ENCODE results near the gene NCR3LG1.

DNA sequence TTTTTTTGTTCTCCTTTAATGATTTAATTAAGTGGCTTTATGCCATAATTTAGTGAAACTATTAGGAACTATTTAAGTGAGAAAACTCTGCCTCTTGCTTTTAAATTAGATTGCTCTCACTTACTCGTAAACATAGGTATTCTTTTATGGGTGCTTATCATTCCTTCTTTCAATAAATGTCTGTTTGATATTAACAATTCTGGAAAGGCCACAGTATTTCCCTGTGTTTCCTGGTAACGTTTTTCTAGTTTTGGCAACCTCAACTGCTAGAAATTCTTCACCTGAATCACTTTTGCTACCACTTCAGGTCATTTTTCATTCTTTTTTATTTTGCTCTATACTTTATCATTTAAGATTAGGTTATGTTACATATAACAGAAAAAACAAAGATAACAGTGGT is 19.9 kb upstream of the NCR3LG1 start:
- TF ChIP-seq CTCF (IDR thresholded peaks at IDR 0.05; ENCODE audit: low read length) (no peak), EZH2 (IDR thresholded peaks at IDR 0.05; ENCODE audit: borderline replicate concordance, low read length) (no peak)

Data from OCI-LY1 (cell line).